GM12873 (cell line): Measurements from ENCODE around the gene CCL1.

ENCODE experiments used
- TF ChIP-seq, protein P1 (sequence below): IDR thresholded peaks from 2 replicates; pipeline ENCODE4 v1.5.1; 2012; ENCODE audit warnings: low read depth, mild to moderate bottlenecking, moderate library complexity, low read length, control low read depth; ENCODE audit not compliant: insufficient read depth; ENCODE audit errors: missing control alignments

CCL1 gene

DNA sequence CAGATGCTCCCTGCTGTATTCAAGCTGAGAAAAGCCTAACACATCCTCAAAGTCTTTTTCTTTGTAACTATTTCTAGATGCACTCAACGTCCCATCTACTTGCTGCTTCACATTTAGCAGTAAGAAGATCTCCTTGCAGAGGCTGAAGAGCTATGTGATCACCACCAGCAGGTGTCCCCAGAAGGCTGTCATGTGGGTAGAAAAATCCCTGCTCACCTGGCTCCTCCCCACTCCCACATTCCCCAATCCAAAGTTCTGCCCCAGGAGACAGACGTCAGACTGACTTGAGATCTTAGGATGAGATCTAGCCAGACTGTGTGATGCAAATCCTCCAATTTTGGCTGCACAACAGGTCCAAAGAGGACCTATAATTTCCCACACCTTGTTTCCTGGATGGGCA, 5.6 kb downstream of the CCL1 start:
- TF ChIP-seq, protein P1, sequence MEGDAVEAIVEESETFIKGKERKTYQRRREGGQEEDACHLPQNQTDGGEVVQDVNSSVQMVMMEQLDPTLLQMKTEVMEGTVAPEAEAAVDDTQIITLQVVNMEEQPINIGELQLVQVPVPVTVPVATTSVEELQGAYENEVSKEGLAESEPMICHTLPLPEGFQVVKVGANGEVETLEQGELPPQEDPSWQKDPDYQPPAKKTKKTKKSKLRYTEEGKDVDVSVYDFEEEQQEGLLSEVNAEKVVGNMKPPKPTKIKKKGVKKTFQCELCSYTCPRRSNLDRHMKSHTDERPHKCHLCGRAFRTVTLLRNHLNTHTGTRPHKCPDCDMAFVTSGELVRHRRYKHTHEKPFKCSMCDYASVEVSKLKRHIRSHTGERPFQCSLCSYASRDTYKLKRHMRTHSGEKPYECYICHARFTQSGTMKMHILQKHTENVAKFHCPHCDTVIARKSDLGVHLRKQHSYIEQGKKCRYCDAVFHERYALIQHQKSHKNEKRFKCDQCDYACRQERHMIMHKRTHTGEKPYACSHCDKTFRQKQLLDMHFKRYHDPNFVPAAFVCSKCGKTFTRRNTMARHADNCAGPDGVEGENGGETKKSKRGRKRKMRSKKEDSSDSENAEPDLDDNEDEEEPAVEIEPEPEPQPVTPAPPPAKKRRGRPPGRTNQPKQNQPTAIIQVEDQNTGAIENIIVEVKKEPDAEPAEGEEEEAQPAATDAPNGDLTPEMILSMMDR, result peak; percentile 16

GRCh38 chr17:34356194-34356593, 6.8 kb downstream of the CCL1 start, which contains the start of gene CCL13:
Gene CCL13, plus strand, starts transcription at chr17:34356480. Its CDS starts 47 bp downstream, at chr17:34356527.
- TF ChIP-seq, protein P1, result no peak

- TF ChIP-seq, protein P1, result no peak
These were observed 8.4 kb downstream of the CCL1 start for GRCh38 chr17:34354637-34355036.

DNA sequence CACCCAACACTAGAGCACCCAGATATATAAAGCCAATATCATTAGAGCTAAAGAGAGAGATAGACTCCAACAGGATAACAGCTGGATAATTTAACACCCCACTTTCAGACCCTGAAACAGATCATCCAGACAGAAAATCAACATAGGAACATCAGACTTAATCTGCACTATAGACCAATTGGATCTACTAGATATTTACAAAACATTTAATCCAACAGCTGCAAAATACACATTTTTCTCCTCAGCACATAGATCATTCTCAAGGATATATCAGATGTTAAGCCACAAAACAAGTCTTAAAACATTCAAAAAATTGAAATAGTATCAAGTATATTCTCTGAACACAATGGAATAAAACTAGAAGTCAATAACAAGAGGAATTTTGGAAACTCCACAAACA, 10.8 kb downstream of the CCL1 start:
- TF ChIP-seq, protein P1, result no peak

DNA sequence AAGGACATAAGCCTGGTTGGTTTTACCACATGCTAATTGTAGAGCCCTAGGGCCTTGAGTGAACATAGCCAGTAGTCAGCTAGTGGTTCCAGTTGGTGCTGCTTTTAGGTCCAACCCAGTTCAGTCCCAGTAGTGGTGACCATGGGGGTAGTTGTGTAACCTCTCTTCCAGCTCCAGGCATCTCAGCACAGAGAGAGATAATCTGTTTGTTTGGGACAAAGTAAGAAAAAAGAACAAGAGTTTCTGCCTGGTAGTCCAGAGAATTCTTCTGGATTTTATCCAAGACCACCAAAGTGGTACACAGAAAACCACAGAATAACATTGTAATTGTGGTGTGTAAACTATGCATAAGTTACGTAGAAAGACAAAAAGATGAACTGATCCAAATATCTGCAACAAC, 11.9 kb downstream of the CCL1 start:
- TF ChIP-seq, protein P1, result no peak

GRCh38 chr17:34349751-34350150, 13.3 kb downstream of the CCL1 start:
- TF ChIP-seq, protein P1, result no peak

DNA sequence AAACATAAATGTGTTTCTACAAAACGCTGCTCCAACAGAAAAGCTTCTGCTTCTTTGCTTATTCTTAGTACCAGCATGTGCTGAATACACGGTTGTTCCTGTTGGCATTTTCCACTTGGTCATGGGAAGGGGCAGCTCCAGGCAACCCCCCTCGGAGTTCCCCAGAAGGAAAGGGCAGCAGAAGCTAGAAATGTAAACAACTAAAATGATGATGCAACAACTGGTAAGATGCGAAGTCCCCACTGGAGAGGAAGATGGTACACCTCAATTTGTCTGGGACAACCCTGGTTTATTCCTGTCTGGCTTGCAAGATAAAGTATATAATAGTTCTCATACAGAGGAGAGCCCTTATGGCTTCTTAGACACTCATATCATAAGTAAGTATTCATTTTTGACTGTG, 16.0 kb downstream of the CCL1 start:
- TF ChIP-seq, protein P1, result no peak
